ENCODE results near the gene ZFP64.

ZFP64 gene

DNA sequence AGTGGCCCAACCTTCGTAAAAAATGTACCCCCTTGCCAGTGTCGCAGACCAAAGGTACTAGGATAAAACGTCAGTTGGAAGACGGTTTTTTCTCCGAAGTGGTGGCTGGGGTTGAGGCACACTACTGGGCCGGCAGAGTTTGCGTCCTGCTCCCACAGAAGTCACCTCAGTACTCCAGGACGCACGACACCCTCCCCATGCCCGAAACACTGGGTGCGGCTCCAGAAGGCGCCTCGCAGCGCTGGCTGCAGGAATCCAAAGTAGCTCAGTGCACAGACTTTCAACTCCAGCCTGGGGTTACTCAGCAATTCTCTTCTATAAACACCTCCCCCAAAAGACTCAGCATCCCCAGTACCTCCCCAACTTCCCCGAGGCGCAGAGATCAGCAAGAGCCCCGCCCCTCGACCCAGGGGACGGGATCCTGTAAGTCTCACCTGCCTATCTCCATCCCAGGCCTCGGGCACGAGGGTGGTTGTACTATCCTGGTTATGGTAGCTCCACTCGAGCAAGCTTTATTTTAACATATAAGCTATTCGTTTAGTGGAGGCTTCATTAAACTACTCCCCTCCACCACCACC lies 88.2 kb downstream of the ZFP64 start:
- peak; percentile 66 for DNase-seq

DNA sequence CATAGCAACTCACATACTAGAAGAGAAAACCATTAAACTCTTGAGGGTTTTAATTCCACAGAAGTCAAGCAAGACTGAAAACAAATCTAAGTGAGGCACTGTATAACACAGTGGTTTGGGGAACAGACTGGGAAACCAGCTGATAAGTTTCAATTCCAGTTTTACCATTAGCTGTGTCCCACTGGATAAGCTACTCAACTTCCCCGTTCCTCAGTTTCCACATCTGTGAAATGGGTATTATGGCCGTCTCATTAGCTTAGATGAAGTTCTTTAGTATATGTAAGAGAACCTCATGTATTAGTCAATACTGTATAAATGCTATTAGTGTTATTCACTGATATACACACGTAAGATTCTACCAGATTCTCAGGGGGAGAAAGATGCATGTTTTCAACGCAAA lies 89.0 kb downstream of the ZFP64 start:
- no peak for DNase-seq

DNA sequence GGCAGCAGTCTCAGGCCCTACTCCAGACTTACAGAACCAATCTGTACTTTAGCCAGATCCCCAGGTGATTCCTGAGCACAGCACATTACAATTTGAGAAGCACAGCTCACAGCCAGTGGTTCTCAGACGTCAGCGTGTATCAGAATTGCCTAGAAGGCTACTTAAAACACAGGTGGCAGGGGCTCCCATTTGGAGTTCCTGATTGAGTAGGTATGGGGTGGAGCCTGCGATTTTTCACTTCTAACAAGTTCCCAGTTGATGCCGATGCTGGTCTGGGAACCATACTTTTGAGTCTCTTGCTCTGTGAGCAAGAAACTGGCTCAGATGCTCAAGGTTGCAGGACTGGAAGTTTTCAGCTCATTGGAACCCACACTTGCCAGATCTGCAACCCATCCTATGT lies 89.5 kb downstream of the ZFP64 start:
- DNase-seq: no peak

All from MV-4-11 (cell line).